Spleen (tissue), 7 donors: ENCODE measurements around the gene NDUFA11.

ENCODE experiments used
- CTCF ChIP-seq, 11 experiments: fragments of 200-600 bp in 7 of 11; fragments of 450-650 bp in 4 of 11; sonication (generic) in 4 of 11; IDR thresholded peaks in 8 of 11; conservative IDR thresholded peaks in 3 of 11; 1 replicate in 7 of 11; 2 replicates in 4 of 11; pipeline versions ENCODE4 v1.4.0 to v1.8.0; 2016 to 2021; ENCODE audit warnings: antibody characterized with exemption in 11 of 11, inconsistent platforms in 4 of 11, mild to moderate bottlenecking in 1 of 11
- POLR2A ChIP-seq, 3 donors: fragments of 450-650 bp; IDR thresholded peaks; one replicate each; pipeline ENCODE4 v1.5.1; 2017; ENCODE audit warnings: antibody characterized with exemption in 3 of 3, mild to moderate bottlenecking in 1 of 3
- POLR2AphosphoS5 ChIP-seq, 3 donors: sonication (generic); formaldehyde crosslinking; IDR thresholded peaks; one replicate each; pipeline ENCODE4 v1.5.1; 2017; ENCODE audit warnings: antibody characterized with exemption in 3 of 3
- donor health status: DM: no; HTN: no; CAD: no; lungs with moderate emphysema.
- donor health status: DM: no; HTN: no; CAD: no.
- donor health status: DM: no; HTN: no; CAD: no.

DNA sequence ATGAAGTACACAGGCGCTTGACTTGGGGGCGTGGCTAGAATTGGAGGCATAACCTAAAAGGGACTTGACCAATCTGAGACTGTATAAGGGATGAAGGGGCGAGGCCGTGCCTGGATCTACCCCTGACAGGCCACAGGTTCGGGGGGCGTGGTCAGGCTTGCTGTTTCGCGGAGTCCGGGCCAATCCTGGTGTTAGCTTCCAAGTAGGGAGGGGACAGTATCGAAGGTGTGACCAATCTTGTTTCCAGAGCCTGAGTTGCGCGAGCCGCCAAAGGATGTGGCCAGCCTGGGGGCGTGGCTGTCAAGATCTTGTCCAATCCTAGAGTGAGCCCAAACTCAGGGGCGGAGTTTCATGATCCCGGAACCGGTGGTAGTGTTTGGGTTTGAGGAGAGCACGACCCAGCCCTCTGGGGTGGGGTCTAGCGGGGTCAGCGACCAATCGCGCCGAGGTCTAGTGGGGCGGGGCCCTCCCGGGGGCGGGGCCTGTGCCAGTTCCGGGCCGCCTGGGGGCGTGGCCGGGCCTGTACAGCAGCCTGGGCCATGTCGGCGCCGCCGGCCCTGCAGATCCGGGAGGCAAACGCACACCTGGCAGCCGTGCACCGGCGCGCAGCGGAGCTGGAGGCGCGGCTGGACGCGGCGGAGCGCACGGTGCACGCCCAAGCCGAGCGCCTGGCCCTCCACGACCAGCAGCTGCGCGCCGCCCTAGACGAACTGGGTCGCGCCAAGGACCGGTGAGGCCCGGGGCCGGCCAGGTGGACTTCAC, 943 bp upstream of the NDUFA11 start, which contains the start of gene VMAC:
- TF ChIP-seq POLR2AphosphoS5 (IDR thresholded peaks at IDR 0.05): peak; percentile 73 to 82 (median 81)
- TF ChIP-seq CTCF (IDR thresholded peaks at IDR 0.05 in 8 of 11, conservative IDR thresholded peaks at IDR 0.05 in 3 of 11): no peak
- TF ChIP-seq POLR2A (IDR thresholded peaks at IDR 0.05): no peak
